Neutrophil (primary cell): Measurements from ENCODE around the gene CCL3.
"Not testable (repeated sequence)": the region's sequence is repeated elsewhere in the genome, so short reads cannot be mapped to it uniquely, and the experiment has no call there.

Experiments
- H3K27ac ChIP-seq: fragments of 200-600 bp; sonication (generic); 2 replicates; pipeline ENCODE4 v1.5.1; 2016; ENCODE audit warnings: mild to moderate bottlenecking, moderate library complexity
- H3K27me3 ChIP-seq: fragments of 200-600 bp; sonication (generic); 2 replicates; pipeline ENCODE4 v1.6.0; 2016; ENCODE audit warnings: mild to moderate bottlenecking
- H3K36me3 ChIP-seq: fragments of 200-600 bp; sonication (generic); 2 replicates; pipeline ENCODE4 v1.5.1; 2017
- H3K4me1 ChIP-seq, 2 experiments: fragments of 200-600 bp in 1 of 2; sonication (generic) in 1 of 2; 1 replicate in 1 of 2; 2 replicates in 1 of 2; pipeline versions ENCODE4 v1.5.1 to v1.6.1; 2013 to 2016; ENCODE audit warnings: low read depth in 1 of 2, low read length in 1 of 2, mild to moderate bottlenecking in 1 of 2, moderate library complexity in 1 of 2; ENCODE audit not compliant: control insufficient read depth in 1 of 2, insufficient read depth in 1 of 2
- H3K4me3 ChIP-seq, 2 experiments: fragments of 200-600 bp in 1 of 2; sonication (generic) in 1 of 2; 1 replicate in 1 of 2; 2 replicates in 1 of 2; pipeline ENCODE4 v1.5.1; 2013 to 2016; ENCODE audit warnings: low read depth in 1 of 2, low read length in 1 of 2, mild to moderate bottlenecking in 1 of 2, moderate library complexity in 1 of 2
- H3K9me3 ChIP-seq: fragments of 200-600 bp; sonication (generic); 2 replicates; pipeline ENCODE4 v1.5.1; 2016
- CTCF ChIP-seq: fragments of 200-600 bp; sonication (generic); IDR thresholded peaks from 2 replicates; pipeline ENCODE4 v1.5.1; 2016; ENCODE audit warnings: antibody characterized with exemption

CCL3 gene

GRCh38 chr17:36120221-36120620, 30.3 kb upstream of the CCL3 start:
- no peaks in the 10 kb centered on the region for H3K27me3 ChIP-seq
- no peaks in the 10 kb centered on the region for H3K4me1 ChIP-seq
- peaks cover 5% of the 10 kb centered on the region for H3K9me3 ChIP-seq
- H3K36me3 ChIP-seq, result no peaks in the 10 kb centered on the region
- no peak overlapping the region for H3K4me3 ChIP-seq
- no peak overlapping the region for H3K27ac ChIP-seq
- TF ChIP-seq CTCF, result no peak

- Histone ChIP-seq H3K36me3 (no peaks in the 10 kb centered on the region), H3K9me3 (no peaks in the 10 kb centered on the region), H3K27me3 (no peaks in the 10 kb centered on the region), H3K27ac (no peak overlapping the region), H3K4me1 (no peaks in the 10 kb centered on the region), H3K4me3 (no peak overlapping the region)
- no peak for TF ChIP-seq CTCF
These were observed 28.8 kb upstream of the CCL3 start for GRCh38 chr17:36118477-36119353.

- no peaks in the 10 kb centered on the region for H3K27me3 ChIP-seq
- no peak overlapping the region for H3K27ac ChIP-seq
- no peak overlapping the region for H3K4me3 ChIP-seq
- no peaks in the 10 kb centered on the region for H3K36me3 ChIP-seq
- no peaks in the 10 kb centered on the region for H3K4me1 ChIP-seq
- TF ChIP-seq CTCF, result no peak
- no peaks in the 10 kb centered on the region for H3K9me3 ChIP-seq
These were observed 27.8 kb upstream of the CCL3 start for GRCh38 chr17:36117505-36118382.

- not testable (repeated sequence) for H3K36me3 ChIP-seq, H3K9me3 ChIP-seq, H3K4me3 ChIP-seq, H3K4me1 ChIP-seq, H3K27me3 ChIP-seq, H3K27ac ChIP-seq
These were observed 25.7 kb upstream of the CCL3 start for GRCh38 chr17:36115649-36115977.

GRCh38 chr17:36114971-36115648, 25.2 kb upstream of the CCL3 start:
- not testable (repeated sequence) for H3K4me3 ChIP-seq, H3K36me3 ChIP-seq, H3K27me3 ChIP-seq, H3K9me3 ChIP-seq, H3K27ac ChIP-seq, H3K4me1 ChIP-seq

GRCh38 chr17:36113131-36113530, 23.2 kb upstream of the CCL3 start:
- H3K4me3 ChIP-seq, H3K36me3 ChIP-seq, H3K9me3 ChIP-seq, H3K27ac ChIP-seq, H3K4me1 ChIP-seq, H3K27me3 ChIP-seq: not testable (repeated sequence)
